ENCODE measurements around the gene PNPT1. TPM values are rescaled to one million over a fixed set of nuclear protein-coding genes. Genes with fewer than 3 reads are reported as not detected.

PNPT1 gene
- total RNA-seq, 2 experiments from 2014 or later = 10.2 to 10.3 TPM

DNA sequence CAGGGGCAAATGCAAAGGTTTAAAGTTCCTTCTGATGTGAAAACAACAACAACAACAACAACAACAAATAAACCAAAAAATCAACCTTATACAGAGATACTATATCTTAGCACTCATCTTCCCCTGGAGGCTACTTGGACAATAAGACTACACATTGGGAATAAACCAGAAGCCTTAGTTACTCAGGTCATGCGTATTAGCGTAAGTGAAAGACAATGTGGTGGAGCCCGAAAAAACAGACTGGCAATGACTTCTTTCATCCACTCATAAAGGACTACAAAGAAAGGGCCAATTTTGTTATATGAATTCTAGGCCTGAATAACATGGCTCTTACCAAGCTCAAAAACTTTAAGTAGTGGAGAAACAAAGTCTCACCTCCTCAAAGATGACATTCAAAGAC is 56.8 kb downstream of the PNPT1 start:
- Histone ChIP-seq H3K36me3 (ENCODE audit: insufficient read depth, low read length) (peaks cover 33% of the 10 kb centered on the region), H3K4me3 (ENCODE audit: low read length) (no peak overlapping the region), H3K9me3 (ENCODE audit: control insufficient read depth in 1 of 2, insufficient read depth in 1 of 2, low read length in 2 of 2) (no peaks in the 10 kb centered on the region), H3K27ac (ENCODE audit: low read depth in 1 of 2, low read length in 2 of 2) (no peak overlapping the region), H3K4me1 (ENCODE audit: insufficient read depth, low read length) (no peaks in the 10 kb centered on the region), H3K27me3 (ENCODE audit: control insufficient read depth in 1 of 2, insufficient read depth in 2 of 2, low read length in 2 of 2) (no peaks in the 10 kb centered on the region)
- TF ChIP-seq, protein P1, sequence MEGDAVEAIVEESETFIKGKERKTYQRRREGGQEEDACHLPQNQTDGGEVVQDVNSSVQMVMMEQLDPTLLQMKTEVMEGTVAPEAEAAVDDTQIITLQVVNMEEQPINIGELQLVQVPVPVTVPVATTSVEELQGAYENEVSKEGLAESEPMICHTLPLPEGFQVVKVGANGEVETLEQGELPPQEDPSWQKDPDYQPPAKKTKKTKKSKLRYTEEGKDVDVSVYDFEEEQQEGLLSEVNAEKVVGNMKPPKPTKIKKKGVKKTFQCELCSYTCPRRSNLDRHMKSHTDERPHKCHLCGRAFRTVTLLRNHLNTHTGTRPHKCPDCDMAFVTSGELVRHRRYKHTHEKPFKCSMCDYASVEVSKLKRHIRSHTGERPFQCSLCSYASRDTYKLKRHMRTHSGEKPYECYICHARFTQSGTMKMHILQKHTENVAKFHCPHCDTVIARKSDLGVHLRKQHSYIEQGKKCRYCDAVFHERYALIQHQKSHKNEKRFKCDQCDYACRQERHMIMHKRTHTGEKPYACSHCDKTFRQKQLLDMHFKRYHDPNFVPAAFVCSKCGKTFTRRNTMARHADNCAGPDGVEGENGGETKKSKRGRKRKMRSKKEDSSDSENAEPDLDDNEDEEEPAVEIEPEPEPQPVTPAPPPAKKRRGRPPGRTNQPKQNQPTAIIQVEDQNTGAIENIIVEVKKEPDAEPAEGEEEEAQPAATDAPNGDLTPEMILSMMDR (IDR thresholded peaks at IDR 0.05) = no peak
- Mint-ChIP-seq H3K9me3 (no peaks in the 10 kb centered on the region), H3K4me1 (ENCODE audit: low read depth) (no peaks in the 10 kb centered on the region), H3K27me3 (no peaks in the 10 kb centered on the region), H3K36me3 (ENCODE audit: low read depth) (peaks cover 65% of the 10 kb centered on the region), H3K27ac (no peak overlapping the region), H3K4me3 (no peak overlapping the region)
- intact Hi-C loops (cut with DNase I, micrococcal nuclease) = no loop called here
- CTCF ChIA-PET = interaction anchor here (1.0 kb wide), 1 partner anchor 9 kb away, joined by 3 read pairs; no protein-coding TSS in a partner anchor
- ATAC-seq (ENCODE audit: poor library complexity) (no peak), DNase-seq (no peak)
- POLR2A ChIA-PET = interaction anchor here (1.2 kb wide), 1 partner anchor 19 kb away, joined by 4 read pairs; no protein-coding TSS in a partner anchor

DNA sequence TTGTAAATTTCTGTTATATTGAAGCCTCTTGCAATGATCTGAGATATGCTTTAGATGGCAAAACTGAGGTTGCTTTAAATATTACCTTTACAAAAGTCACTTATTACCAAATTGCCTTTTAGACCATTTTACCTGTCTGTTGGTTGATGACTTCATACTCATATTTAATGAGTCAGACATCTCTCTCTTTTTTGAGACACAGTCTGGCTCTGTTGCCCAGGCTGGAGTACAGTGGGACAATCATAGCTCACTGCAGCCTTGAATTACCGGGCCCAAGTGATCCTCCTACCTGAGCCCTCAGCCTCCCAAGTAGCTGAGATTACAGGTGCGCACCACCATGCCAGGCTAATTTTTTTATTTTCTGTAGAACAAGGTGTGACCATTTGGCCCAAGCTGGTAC is 64.7 kb downstream of the PNPT1 start:
- no peaks in the 10 kb centered on the region for H3K9me3 Mint-ChIP-seq
- H3K36me3 Mint-ChIP-seq (ENCODE audit: low read depth) = peaks cover 48% of the 10 kb centered on the region
- TF ChIP-seq, protein P1 (IDR thresholded peaks at IDR 0.05) = no peak
- H3K9me3 ChIP-seq (ENCODE audit: control insufficient read depth in 1 of 2, insufficient read depth in 1 of 2, low read length in 2 of 2) = no peaks in the 10 kb centered on the region
- no peak overlapping the region for H3K27ac ChIP-seq (ENCODE audit: low read depth in 1 of 2, low read length in 2 of 2)
- H3K4me3 Mint-ChIP-seq = no peak overlapping the region
- no peaks in the 10 kb centered on the region for H3K27me3 Mint-ChIP-seq
- no peak for DNase-seq
- H3K4me3 ChIP-seq (ENCODE audit: low read length) = no peak overlapping the region
- peaks cover 10% of the 10 kb centered on the region for H3K36me3 ChIP-seq (ENCODE audit: insufficient read depth, low read length)
- intact Hi-C loops (cut with DNase I, micrococcal nuclease) = no loop called here
- no peaks in the 10 kb centered on the region for H3K27me3 ChIP-seq (ENCODE audit: control insufficient read depth in 1 of 2, insufficient read depth in 2 of 2, low read length in 2 of 2)
- peaks cover 43% of the 10 kb centered on the region for H3K4me1 Mint-ChIP-seq (ENCODE audit: low read depth)
- CTCF ChIA-PET = no interaction called here
- ATAC-seq (ENCODE audit: poor library complexity) = no peak
- H3K4me1 ChIP-seq (ENCODE audit: insufficient read depth, low read length) = peaks cover 7% of the 10 kb centered on the region
- POLR2A ChIA-PET = interaction anchor here (0.6 kb wide), 1 partner anchor 20 kb away, joined by 3 read pairs; no protein-coding TSS in a partner anchor
- no peak overlapping the region for H3K27ac Mint-ChIP-seq

DNA sequence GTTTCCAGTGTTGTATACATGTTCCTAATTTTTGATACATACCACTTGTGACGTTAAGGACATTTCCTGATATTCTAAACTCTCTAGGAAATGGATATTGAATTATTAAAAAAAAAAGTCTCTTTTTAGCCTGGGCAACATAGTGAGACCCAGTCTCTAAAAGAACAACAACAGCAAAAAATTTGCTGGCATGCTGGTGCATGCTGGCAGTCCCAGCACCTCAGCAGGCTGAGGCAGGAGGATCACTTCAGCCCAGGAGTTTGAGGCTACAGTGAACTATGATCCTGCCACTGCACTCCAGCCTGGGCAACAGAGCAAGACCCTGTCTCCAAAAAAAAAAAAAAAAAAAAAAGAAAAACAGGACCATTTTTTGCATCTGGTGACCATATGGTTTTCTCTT is 65.7 kb downstream of the PNPT1 start:
- ATAC-seq (ENCODE audit: poor library complexity) = no peak
- H3K4me3 ChIP-seq (ENCODE audit: low read length) = no peak overlapping the region
- no peak overlapping the region for H3K27ac Mint-ChIP-seq
- H3K9me3 Mint-ChIP-seq = no peaks in the 10 kb centered on the region
- TF ChIP-seq, protein P1 (IDR thresholded peaks at IDR 0.05) = no peak
- H3K4me3 Mint-ChIP-seq = no peak overlapping the region
- intact Hi-C loops (cut with DNase I, micrococcal nuclease) = no loop called here
- peaks cover 58% of the 10 kb centered on the region for H3K36me3 Mint-ChIP-seq (ENCODE audit: low read depth)
- H3K4me1 Mint-ChIP-seq (ENCODE audit: low read depth) = peaks cover 53% of the 10 kb centered on the region
- H3K36me3 ChIP-seq (ENCODE audit: insufficient read depth, low read length) = peaks cover 16% of the 10 kb centered on the region
- DNase-seq = no peak
- ChIA-PET POLR2A (interaction anchor here (0.6 kb wide), 1 partner anchor 10 kb away, joined by 4 read pairs; no protein-coding TSS in a partner anchor), CTCF (no interaction called here)
- H3K9me3 ChIP-seq (ENCODE audit: control insufficient read depth in 1 of 2, insufficient read depth in 1 of 2, low read length in 2 of 2) = no peaks in the 10 kb centered on the region
- H3K27ac ChIP-seq (ENCODE audit: low read depth in 1 of 2, low read length in 2 of 2) = no peak overlapping the region
- no peaks in the 10 kb centered on the region for H3K27me3 Mint-ChIP-seq
- no peaks in the 10 kb centered on the region for H3K27me3 ChIP-seq (ENCODE audit: control insufficient read depth in 1 of 2, insufficient read depth in 2 of 2, low read length in 2 of 2)
- peaks cover 12% of the 10 kb centered on the region for H3K4me1 ChIP-seq (ENCODE audit: insufficient read depth, low read length)
